MCF 10A (cell line): Measurements from ENCODE around the gene MTA2. TPM values are rescaled to one million over a fixed set of nuclear protein-coding genes. Genes with fewer than 3 reads are reported as not detected.
A peak's percentile ranks its signal among the peaks of the same experiment; 100 is the strongest.

Experiments
- BruUV-seq: library from RNA; stranded (reverse); fragments of 400-500 nt; replicated peaks from 2 replicates; lab custom pipeline; 2021; lab: Mats Ljungman, UMichigan
- CTCF ChIA-PET: fragments of 300-600 bp; sonication (Branson Sonifier 250); formaldehyde crosslinking; extraction: SDS; loops from one replicate; lab custom pipeline; 2021; ENCODE audit warnings: antibody characterized with exemption, inconsistent platforms; lab: Yijun Ruan, JAX
- POLR2A ChIA-PET: fragments of 300-600, 350-650 bp; sonication (Branson Sonifier 250); formaldehyde crosslinking; extraction: SDS; loops from one replicate; lab custom pipeline; 2020; ENCODE audit warnings: antibody characterized with exemption, inconsistent platforms; lab: Yijun Ruan, JAX
- DNase-seq: peaks from one replicate; pipeline ENCODE4 v3.0.0-alpha.2; 2018; ENCODE audit not compliant: unreplicated experiment
- H3K27ac Mint-ChIP-seq: one replicate; pipeline ENCODE4 v1.8.0; 2022; ENCODE audit warnings: mild to moderate bottlenecking, low read depth, mixed read lengths; ENCODE audit not compliant: unreplicated experiment
- H3K27me3 Mint-ChIP-seq: one replicate; pipeline ENCODE4 v1.8.0; 2022; ENCODE audit warnings: mixed read lengths; ENCODE audit not compliant: insufficient read depth, unreplicated experiment
- H3K36me3 Mint-ChIP-seq: one replicate; pipeline ENCODE4 v1.8.0; 2022; ENCODE audit warnings: mild to moderate bottlenecking, moderate library complexity, mixed read lengths; ENCODE audit not compliant: insufficient read depth, unreplicated experiment
- H3K4me1 Mint-ChIP-seq: one replicate; pipeline ENCODE4 v1.8.0; 2022; ENCODE audit warnings: mixed read lengths; ENCODE audit not compliant: insufficient read depth, unreplicated experiment
- H3K4me3 Mint-ChIP-seq: one replicate; pipeline ENCODE4 v1.8.0; 2022; ENCODE audit warnings: mild to moderate bottlenecking, moderate library complexity, mixed read lengths; ENCODE audit not compliant: unreplicated experiment
- H3K9me3 Mint-ChIP-seq: one replicate; pipeline ENCODE4 v1.8.0; 2022; ENCODE audit warnings: mixed read lengths; ENCODE audit not compliant: unreplicated experiment
- intact Hi-C: fragments of 100-400 bp; cut with micrococcal nuclease; formaldehyde crosslinking; loops from 2 replicates; pipeline ENCODE4 v1.14.1; 2022
- microRNA-seq: library from miRNA; unstranded; fragments of <30 nt; microRNA quantifications from one replicate; pipeline ENCODE4 v1.2.0, GENCODE V29; 2022
- total RNA-seq: library from RNA; stranded (reverse); gene quantifications from 2 replicates; pipeline ENCODE4 v1.2.3, GENCODE V29; 2022
- TF ChIP-seq, protein P1 (sequence below): fragments of 200-600 bp; IDR thresholded peaks from one replicate; pipeline ENCODE4 v1.8.0; 2022; ENCODE audit warnings: antibody characterized with exemption, mild to moderate bottlenecking; ENCODE audit not compliant: unreplicated experiment

Gene MTA2
- total RNA-seq, 1 experiment from 2014 or later, result 176 TPM

DNA sequence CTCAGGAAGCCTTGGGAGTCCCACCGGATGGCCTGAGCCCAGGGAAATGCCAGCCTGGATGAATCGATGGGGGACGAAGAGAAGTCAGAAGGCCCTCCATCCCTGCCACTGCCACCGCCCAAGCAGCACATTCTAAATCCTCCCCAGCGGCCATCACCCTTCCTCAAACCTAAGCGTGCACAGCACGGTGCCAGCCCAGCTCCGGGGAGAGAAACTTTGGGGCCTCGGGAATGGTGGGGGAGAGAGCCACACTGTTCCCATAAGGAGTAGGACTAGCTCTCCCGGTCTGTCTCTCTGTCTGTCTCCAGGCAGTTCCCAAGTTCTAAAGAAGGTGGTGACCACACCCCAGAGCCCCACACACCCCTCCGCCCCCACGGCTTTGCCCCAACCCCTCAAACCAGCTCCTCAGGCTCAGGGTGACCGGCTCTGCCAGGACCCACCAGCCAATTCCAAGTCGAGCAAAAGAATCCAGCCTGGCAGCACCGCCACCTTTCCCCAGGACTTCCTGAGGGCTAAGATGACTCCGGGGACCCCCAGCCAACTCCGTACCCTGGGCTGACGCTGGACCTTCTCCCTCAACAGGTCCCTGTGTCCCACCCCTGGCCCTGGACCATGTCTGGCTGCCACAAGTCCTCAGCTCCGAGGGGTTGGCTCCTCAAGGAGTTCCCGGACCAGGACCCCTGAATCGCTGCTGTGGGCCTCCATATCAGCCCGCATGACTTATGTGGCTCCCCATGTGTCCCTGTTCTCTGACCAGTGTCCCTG lies 57.8 kb downstream of the MTA2 start:
- no TSS peak for BruUV-seq
- peak overlapping the region; percentile 84 for H3K27ac Mint-ChIP-seq
- intact Hi-C loops, result no loop called here
- H3K9me3 Mint-ChIP-seq, result no peaks in the 10 kb centered on the region
- no peaks in the 10 kb centered on the region for H3K27me3 Mint-ChIP-seq
- peaks cover 45% of the 10 kb centered on the region for H3K4me1 Mint-ChIP-seq
- ChIA-PET CTCF (interaction anchor here (0.5 to 13.1 kb wide), 29 partner anchors 9 to 377 kb away, joined by 3 to 225 read pairs (median 5); partner anchors contain the start of genes EEF1G and TUT1), POLR2A (interaction anchor here (0.6 to 11.4 kb wide), 24 partner anchors 14 to 421 kb away, joined by 3 to 599 read pairs (median 6); partner anchors contain the start of genes B3GAT3, C11orf98, CSKMT and EEF1G)
- H3K4me3 Mint-ChIP-seq, result peak overlapping the region; percentile 99
- peaks cover 19% of the 10 kb centered on the region for H3K36me3 Mint-ChIP-seq
- peak; percentile 38 for DNase-seq
- TF ChIP-seq, protein P1, sequence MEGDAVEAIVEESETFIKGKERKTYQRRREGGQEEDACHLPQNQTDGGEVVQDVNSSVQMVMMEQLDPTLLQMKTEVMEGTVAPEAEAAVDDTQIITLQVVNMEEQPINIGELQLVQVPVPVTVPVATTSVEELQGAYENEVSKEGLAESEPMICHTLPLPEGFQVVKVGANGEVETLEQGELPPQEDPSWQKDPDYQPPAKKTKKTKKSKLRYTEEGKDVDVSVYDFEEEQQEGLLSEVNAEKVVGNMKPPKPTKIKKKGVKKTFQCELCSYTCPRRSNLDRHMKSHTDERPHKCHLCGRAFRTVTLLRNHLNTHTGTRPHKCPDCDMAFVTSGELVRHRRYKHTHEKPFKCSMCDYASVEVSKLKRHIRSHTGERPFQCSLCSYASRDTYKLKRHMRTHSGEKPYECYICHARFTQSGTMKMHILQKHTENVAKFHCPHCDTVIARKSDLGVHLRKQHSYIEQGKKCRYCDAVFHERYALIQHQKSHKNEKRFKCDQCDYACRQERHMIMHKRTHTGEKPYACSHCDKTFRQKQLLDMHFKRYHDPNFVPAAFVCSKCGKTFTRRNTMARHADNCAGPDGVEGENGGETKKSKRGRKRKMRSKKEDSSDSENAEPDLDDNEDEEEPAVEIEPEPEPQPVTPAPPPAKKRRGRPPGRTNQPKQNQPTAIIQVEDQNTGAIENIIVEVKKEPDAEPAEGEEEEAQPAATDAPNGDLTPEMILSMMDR, result no peak

Small RNA genes lying within 50 kb of the gene (microRNA-seq; reads per million reads assigned to microRNA genes)
- gene MIR6747, result 0.93 reads per million

Other genes starting within 250 kb of the MTA2 start
- not detected in 2 replicates for gene SCGB1A1, start 182.8 kb downstream of the MTA2 start, total RNA-seq
- gene AHNAK, start 55.1 kb downstream of the MTA2 start, total RNA-seq, result 416 and 429 TPM in 2 replicates
- 1,510 and 1,855 TPM in 2 replicates for gene EEF1G, start 28.0 kb downstream of the MTA2 start, total RNA-seq
- 26.0 and 28.3 TPM in 2 replicates for gene TUT1, start 10.3 kb downstream of the MTA2 start, total RNA-seq
- gene EML3, start 10.9 kb upstream of the MTA2 start, total RNA-seq, result 33.9 and 43.7 TPM in 2 replicates
- gene ROM1, start 11.4 kb upstream of the MTA2 start, total RNA-seq, result 2.5 and 2.9 TPM in 2 replicates
- gene B3GAT3, start 20.1 kb upstream of the MTA2 start, total RNA-seq, result 40.1 and 42.4 TPM in 2 replicates
- 364 and 374 TPM in 2 replicates for gene GANAB, start 44.7 kb upstream of the MTA2 start, total RNA-seq
- gene INTS5, start 51.4 kb upstream of the MTA2 start, total RNA-seq, result 17.4 and 19.3 TPM in 2 replicates
- 81.2 and 91.6 TPM in 2 replicates for gene C11orf98, start 63.3 kb upstream of the MTA2 start, total RNA-seq
- 15.4 and 31.2 TPM in 2 replicates for gene CSKMT, start 63.4 kb upstream of the MTA2 start, total RNA-seq
- 11.6 and 13.8 TPM in 2 replicates for gene UQCC3, start 69.8 kb upstream of the MTA2 start, total RNA-seq
- gene LBHD1, start 70.4 kb upstream of the MTA2 start, total RNA-seq, result 8.3 and 8.7 TPM in 2 replicates
- 146 and 153 TPM in 2 replicates for gene UBXN1, start 77.2 kb upstream of the MTA2 start, total RNA-seq
- 0.42 and 0.81 TPM in 2 replicates for gene LRRN4CL, start 87.7 kb upstream of the MTA2 start, total RNA-seq
- 33.1 and 46.6 TPM in 2 replicates for gene BSCL2, start 105.6 kb upstream of the MTA2 start, total RNA-seq
- not detected in 2 replicates for gene GNG3, start 105.8 kb upstream of the MTA2 start, total RNA-seq
- gene HNRNPUL2, start 125.6 kb upstream of the MTA2 start, total RNA-seq, result 36.4 and 36.6 TPM in 2 replicates
- 27.3 and 31.9 TPM in 2 replicates for gene TTC9C, start 126.6 kb upstream of the MTA2 start, total RNA-seq
- 7.1 and 11.6 TPM in 2 replicates for gene ZBTB3, start 152.3 kb upstream of the MTA2 start, total RNA-seq
- gene POLR2G, start 159.7 kb upstream of the MTA2 start, total RNA-seq, result 95.0 and 95.1 TPM in 2 replicates
- gene TAF6L, start 169.5 kb upstream of the MTA2 start, total RNA-seq, result 11.6 and 12.0 TPM in 2 replicates
- 45.1 and 47.8 TPM in 2 replicates for gene TMEM179B, start 185.5 kb upstream of the MTA2 start, total RNA-seq
- gene TMEM223, start 190.1 kb upstream of the MTA2 start, total RNA-seq, result 9.6 and 9.9 TPM in 2 replicates
- gene NXF1, start 203.6 kb upstream of the MTA2 start, total RNA-seq, result 47.6 and 53.3 TPM in 2 replicates
- 71.8 and 72.0 TPM in 2 replicates for gene STX5, start 230.2 kb upstream of the MTA2 start, total RNA-seq
- not detected in 2 replicates for gene TEX54, start 231.0 kb upstream of the MTA2 start, total RNA-seq
- 91.3 and 115 TPM in 2 replicates for gene WDR74, start 237.7 kb upstream of the MTA2 start, total RNA-seq